HG02798 (cell line): ENCODE data around the gene CRB1.
A peak's percentile ranks its signal among the peaks of the same experiment; 100 is the strongest.

Source experiments
- ATAC-seq: cut with Tn5 transposase; IDR thresholded peaks from one replicate; pipeline ENCODE4 v1.9.1; 2021; ENCODE audit warnings: mild to moderate bottlenecking; ENCODE audit not compliant: unreplicated experiment, poor library complexity

Gene CRB1

DNA sequence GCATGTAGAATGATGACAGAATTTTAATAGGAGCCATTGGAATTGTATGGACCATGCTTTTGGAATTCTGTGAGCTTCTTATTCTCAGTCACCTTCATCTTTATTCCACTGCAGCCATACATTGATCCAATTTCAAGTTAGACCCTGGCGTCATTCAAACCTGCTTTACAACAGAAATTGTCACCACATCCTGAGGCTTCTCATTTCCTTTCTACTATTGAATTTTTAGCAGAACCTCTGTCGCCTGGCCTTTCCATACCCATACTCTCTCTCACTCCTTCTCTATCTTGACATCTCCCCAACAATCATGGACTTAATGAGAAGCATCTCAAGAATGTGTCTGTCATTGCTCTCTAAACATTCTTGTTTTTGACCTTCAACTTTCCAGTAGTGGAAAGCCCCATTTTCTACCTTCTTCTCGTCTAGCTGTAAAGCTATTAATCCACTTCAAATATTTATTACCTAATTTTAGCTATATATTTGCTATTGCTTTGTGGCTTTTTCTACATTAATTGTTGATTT is 74.1 kb downstream of the CRB1 start:
- ATAC-seq: no peak

- ATAC-seq: no peak
Observed at GRCh38 chr1:197342669-197343068, 74.6 kb downstream of the CRB1 start.

- no peak for ATAC-seq
Observed at GRCh38 chr1:197343663-197344273, 75.7 kb downstream of the CRB1 start.

DNA sequence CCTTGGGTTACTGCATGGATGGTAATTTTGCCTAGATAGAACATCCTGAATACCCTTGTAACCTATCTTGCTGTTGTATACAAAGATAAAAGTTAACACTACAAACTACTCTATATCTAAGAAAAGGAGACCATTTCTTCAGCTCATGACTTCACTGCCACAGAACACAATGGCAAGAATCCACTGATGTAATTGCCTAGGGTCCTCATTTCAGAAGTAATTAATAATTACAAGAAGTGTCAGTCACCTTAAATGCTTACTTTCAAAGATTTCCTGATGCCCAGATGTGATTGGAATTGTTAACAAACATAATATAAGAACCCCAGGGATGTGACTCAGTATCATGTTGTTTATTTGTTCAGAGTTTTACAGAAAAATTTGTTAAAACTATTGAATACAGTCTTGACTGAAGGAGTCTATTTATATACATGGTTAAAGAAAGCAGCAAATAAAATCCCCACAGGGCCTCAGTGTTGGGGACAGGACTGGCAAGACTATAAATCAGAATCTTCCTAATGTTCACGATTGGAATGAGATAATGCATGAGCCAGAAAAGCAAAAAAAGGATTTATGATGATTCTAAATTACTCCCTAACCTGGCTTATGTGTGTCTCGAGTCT is 83.9 kb downstream of the CRB1 start:
- no peak for ATAC-seq

GRCh38 chr1:197355248-197355995 is 87.4 kb downstream of the CRB1 start:
- no peak for ATAC-seq

DNA sequence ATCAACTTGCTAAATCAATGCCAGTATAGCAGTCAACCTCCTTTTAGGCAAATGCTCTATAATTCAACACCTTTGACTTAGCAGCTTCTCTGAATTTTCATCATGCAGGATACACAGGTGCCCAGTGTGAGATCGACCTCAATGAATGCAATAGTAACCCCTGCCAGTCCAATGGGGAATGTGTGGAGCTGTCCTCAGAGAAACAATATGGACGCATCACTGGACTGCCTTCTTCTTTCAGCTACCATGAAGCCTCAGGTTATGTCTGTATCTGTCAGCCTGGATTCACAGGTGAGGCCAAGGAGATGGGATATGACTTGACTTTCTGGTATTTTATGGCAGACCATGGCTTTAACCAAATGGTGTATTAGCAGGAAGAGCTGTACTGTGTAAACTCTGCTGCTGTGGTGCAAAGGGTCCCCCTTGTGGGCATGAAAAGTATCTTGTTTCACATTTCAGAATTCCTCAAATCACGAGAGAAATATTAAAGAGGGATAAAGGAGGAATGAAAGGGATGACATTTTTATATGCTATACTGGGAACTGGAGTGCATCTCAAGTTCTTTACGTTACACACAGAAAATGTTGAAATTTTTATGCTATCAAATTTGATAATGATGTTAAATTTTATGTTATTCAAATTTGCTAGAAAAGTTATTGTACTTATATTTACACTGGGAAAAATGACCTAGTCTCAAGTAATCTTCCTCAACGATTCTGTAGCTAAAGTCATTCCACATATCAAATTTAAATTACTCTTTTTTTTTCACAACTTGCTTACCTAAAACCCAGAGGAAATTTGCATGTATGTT is 88.9 kb downstream of the CRB1 start:
- peak; percentile 76 for ATAC-seq

GRCh38 chr1:197358959-197359358 is 90.9 kb downstream of the CRB1 start:
- no peak for ATAC-seq

- ATAC-seq: no peak
Observed at GRCh38 chr1:197360068-197360467, 92.0 kb downstream of the CRB1 start.

GRCh38 chr1:197362871-197363270 is 94.8 kb downstream of the CRB1 start:
- ATAC-seq: no peak

GRCh38 chr1:197363855-197364254 is 95.8 kb downstream of the CRB1 start:
- no peak for ATAC-seq

- ATAC-seq: no peak
Observed at GRCh38 chr1:197366996-197367395, 98.9 kb downstream of the CRB1 start.

GRCh38 chr1:197367627-197368026 is 99.6 kb downstream of the CRB1 start:
- ATAC-seq: no peak

DNA sequence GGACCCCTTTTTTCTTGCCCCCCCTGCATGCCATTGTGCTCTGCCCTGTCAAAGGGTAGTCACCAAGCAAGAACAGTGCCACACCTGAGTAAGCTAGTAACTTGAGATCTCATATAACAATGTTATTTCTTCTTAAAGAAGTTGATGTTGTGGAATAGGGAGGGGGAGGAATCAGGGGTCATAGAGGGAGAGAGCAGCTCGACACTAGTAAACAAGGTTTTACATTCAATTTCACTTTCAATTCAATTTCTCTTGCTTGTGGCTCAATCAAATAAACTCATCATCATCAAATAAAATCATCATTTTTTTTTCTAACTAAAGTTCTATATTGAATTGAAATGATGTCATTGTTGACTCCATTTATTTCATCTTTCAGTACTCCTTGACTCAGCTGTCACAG is 106.4 kb downstream of the CRB1 start:
- ATAC-seq: peak; percentile 53

GRCh38 chr1:197384471-197384870 is 116.4 kb downstream of the CRB1 start:
- no peak for ATAC-seq

GRCh38 chr1:197388801-197389200 is 120.7 kb downstream of the CRB1 start:
- ATAC-seq: no peak

GRCh38 chr1:197390856-197391255 is 122.8 kb downstream of the CRB1 start:
- no peak for ATAC-seq

DNA sequence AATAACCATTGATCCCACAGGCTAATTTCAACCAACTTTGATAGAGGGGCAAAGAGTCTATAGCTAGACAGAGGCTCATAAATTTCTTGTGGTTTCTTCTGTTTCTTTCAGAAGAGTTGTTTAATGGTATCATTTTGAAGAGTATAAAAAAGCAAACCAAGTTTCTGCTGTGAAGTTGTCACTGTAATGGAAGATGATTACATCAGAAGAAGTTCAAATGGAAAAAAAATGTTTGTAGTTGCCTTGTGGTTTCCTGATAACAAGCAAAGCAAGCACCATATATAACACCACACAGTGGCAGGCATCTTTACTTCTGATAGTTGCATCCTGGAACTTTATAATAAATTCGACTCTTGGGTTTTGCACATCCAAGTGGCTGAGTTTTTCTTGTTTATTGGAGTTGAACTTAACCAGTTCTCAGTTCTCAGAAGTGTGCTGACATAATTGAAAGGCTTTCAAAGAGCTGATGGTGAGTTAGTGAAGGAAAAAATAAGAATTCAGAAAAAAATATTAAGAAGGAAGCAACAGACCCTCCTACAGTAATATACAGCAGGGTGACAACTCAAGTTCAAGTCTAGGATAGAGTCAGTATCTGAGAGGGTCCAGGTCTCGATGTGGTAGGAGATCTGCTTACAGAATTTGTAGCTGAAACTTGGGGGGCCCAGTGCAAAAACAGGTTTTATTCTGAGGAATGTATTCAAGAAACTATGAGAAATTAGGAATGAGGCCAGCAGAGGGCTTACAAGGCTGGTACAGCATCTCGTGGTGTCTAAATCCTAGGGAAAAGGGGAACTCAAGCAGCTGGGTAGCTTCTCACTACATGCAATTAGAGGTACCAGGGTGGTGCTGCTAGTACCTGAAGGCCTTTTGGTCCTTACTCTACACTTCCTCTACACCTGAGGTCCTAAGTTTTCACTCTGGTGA is 123.5 kb downstream of the CRB1 start:
- ATAC-seq: no peak

DNA sequence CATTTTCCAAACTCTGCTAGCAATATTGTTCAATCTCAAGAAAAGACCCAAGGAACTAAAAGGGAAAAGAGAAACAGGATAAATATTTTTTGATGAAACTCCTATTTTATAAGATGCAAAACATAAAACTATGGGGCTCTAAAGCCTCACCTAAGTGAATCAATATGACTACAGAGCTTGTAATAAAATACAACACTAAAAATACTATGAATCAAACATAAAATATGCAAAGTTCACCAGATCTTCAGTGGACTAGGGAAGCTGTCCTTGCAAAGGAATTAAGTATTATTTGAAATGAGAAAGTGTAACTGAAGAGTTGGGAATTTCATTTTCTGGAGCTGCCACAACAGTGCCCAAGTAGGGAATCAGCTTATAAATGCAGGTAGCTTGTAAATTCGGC is 124.5 kb downstream of the CRB1 start:
- ATAC-seq: no peak

DNA sequence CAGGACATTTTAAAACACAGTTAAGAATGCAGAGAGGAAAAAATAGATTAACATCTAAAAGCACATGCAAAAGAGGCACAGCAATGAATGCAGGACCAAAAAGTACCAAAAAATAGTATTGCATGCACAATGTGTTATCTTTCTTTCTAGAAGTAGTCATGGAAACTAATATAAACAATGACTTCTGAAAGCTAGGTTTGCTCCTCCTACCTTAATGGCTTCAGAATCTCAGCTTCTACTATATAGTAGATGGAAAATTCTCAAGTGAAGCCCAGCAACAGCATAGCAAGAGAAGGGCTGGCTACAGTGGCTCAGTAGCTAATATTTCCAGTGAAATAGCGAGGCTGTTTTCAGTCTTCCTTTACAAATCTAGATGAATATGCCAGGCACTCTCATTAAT is 125.1 kb downstream of the CRB1 start:
- no peak for ATAC-seq

DNA sequence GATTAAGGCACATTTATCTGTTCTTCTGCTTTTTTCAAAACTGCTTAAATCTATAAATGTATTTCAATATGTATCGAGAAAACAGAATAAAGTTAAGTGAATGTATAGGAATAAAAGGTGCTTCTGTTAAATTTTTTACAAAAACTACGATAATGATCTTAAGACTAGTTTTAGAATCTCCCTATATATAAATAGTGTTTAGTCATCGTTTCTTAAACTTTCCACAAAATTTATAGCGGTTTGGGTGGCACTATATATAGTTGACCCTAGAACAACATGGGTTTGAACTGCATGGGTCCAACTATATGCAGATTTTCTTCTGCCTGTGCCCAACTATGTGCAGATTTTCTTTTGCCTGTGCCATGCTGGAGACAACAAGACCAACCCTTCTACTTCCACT is 125.7 kb downstream of the CRB1 start:
- ATAC-seq: no peak
